Measurements from ENCODE around the gene RPL37A.
"Not testable (repeated sequence)": the region's sequence is repeated elsewhere in the genome, so short reads cannot be mapped to it uniquely, and the experiment has no call there.

Gene RPL37A

GRCh38 chr2:216503697-216504375, 5.2 kb downstream of the RPL37A start:
- TF ChIP-seq POLR2AphosphoS5 (IDR thresholded peaks at IDR 0.05; ENCODE audit: low read depth, low read length) (no peak), POLR2A (IDR thresholded peaks at IDR 0.05; ENCODE audit: low read depth, low read length) (no peak), TAF1 (IDR thresholded peaks at IDR 0.05; ENCODE audit: borderline replicate concordance, low read depth, low read length) (no peak)
- FAIRE-seq (no peak), DNase-seq (ENCODE audit: insufficient read length) (no peak)

DNA sequence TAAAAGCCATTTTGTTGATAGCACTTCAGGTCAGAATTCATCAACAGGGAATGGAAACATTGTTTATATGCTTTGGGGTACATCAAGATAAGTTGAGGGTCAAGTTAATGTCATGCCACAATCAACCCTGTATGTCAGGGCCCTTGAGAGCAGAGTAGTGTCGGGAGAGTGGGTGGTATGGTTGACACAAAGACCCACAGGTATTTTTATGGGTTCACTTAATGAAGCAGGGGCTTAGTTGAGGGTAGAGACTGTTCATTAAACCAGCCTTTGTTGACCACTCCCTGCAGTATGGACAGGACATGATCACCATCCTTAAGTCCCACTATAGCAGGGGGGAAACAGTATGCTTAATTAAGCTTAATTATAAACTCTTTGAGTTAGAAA, 5.7 kb downstream of the RPL37A start:
- FAIRE-seq (no peak), DNase-seq (ENCODE audit: insufficient read length) (no peak)
- 0 out of 2 replicates have a peak, but pooled peaks have one; percentile 33 for TF ChIP-seq POLR2A (IDR thresholded peaks at IDR 0.05; ENCODE audit: low read depth, low read length)
- TF ChIP-seq POLR2AphosphoS5 (IDR thresholded peaks at IDR 0.05; ENCODE audit: low read depth, low read length): peak; percentile 79; the same call in 1 of the 2 replicates
- TF ChIP-seq TAF1 (IDR thresholded peaks at IDR 0.05; ENCODE audit: borderline replicate concordance, low read depth, low read length): no peak

DNA sequence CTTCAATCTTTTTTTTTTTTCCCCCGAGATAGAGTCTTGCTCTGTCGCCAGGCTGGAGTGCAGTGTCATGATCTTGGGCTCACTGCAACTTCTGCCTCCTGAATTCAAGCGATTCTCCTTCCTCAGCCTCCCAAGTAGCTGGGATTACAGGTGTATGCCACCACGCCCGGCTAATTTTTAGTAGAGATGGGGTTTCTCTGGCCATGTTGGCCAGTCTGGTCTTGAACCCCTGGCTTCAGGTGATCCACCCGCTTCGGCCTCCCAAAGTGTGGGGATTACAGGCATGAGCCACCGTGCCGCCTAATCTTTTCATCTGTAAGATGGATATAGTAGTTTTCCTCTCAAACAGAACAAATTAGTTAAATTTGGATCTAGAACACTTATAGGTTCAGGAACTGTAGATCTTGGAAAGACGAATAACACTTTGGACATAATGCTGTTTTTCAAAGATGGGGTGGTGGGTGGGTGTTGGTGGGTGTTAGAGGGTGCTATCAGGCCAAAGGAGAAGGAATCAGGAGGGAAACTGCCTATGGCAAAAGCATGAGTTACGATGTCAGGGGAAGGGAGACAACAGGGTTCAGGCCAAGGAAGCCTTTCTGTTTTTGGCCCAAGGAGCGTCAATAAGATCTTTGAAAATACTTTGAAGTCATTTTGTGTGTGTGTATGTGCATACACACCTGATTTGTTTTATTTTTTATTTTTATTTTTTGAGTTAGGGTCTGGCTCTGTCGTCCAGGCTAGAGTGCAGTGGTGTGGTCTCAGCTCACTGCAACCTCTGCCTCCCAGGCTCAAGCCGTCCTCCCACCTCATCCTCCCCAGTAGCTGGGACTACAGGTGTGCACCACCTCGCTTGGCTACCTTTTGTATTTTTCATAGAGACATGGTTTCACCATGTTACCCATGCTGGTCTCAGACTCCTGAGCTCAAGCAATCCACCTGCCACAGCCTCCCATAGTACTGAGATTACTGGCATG, 6.8 kb downstream of the RPL37A start:
- FAIRE-seq (no peak), DNase-seq (ENCODE audit: insufficient read length) (no peak)

DNA sequence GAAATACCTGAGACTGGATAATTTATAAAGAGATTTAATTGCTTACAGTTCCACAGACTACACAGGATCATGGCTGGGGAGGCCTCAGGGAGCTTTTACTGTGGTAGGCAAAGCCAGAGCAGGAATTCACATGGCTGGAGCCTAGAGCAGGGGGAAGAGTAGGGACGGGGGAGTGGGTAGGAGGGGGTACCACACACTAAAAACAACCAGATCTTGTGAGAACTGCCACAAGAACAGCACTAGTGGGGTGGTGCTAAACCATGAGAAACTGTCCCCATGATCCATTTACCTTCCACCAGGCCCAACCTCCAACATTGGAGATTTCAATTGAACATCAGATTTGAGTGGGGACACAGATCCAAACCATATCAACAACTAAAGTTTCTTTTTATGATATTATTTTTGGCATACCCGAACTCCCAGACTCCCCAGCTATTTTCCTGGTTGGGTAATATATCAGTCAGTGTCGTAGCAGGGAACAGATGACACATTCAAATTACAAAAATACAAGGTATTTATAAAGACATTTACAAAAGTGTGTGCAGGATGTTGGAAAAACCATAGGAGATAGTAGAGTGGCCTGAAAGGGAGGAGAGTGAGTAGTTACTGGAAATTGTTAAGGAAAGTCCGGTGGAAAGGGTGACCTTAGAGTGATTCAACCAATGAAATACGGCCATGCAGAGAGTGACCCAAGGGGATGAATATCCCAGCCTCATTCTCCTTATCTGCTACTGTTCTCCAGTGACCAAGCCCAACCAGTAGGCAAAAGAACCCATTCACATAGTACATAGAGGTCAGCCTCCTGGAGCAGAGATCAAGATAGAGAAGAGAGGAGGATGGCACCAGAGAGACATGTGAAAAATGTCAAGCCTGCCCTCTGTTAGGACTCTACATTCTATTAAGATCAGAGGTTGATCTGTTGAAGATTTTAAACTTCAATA, 8.8 kb downstream of the RPL37A start:
- TF ChIP-seq POLR2A (IDR thresholded peaks at IDR 0.05; ENCODE audit: low read depth, low read length): no peak; the same call in 1 of the 2 replicates
- DNase-seq (ENCODE audit: insufficient read length) (no peak), FAIRE-seq (no peak)

More for the DNA sequence above, 6.8 kb downstream of the RPL37A start:
- TF ChIP-seq TAF1 (IDR thresholded peaks at IDR 0.05; ENCODE audit: borderline replicate concordance, low read depth, low read length) (no peak), POLR2A (IDR thresholded peaks at IDR 0.05; ENCODE audit: low read depth, low read length) (peak; percentile 71), POLR2AphosphoS5 (IDR thresholded peaks at IDR 0.05; ENCODE audit: low read depth, low read length) (peak; percentile 89)

DNA sequence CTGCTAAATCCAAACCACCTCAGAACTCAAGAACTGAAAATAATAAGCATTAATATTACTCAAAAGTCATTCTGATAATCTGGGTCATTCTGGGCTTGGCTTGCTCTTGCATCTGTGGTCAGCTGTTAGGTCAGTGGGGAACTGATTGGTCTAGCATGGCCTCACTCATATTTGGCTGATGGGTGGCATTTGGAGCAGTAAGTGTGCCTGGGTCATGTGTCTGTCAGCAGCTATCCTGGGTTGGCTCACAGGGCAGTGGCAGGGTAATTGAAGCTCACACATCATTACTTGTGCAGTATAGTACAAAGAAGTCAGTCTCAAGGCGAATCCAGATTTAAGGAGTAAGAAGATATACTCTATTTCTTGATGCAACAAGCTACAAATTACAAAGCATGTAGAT, 9.6 kb downstream of the RPL37A start:
- FAIRE-seq (no peak), DNase-seq (ENCODE audit: insufficient read length) (no peak)
- TF ChIP-seq POLR2AphosphoS5 (IDR thresholded peaks at IDR 0.05; ENCODE audit: low read depth, low read length): no peak
- no peak for TF ChIP-seq POLR2A (IDR thresholded peaks at IDR 0.05; ENCODE audit: low read depth, low read length)
- no peak for TF ChIP-seq TAF1 (IDR thresholded peaks at IDR 0.05; ENCODE audit: borderline replicate concordance, low read depth, low read length)

DNA sequence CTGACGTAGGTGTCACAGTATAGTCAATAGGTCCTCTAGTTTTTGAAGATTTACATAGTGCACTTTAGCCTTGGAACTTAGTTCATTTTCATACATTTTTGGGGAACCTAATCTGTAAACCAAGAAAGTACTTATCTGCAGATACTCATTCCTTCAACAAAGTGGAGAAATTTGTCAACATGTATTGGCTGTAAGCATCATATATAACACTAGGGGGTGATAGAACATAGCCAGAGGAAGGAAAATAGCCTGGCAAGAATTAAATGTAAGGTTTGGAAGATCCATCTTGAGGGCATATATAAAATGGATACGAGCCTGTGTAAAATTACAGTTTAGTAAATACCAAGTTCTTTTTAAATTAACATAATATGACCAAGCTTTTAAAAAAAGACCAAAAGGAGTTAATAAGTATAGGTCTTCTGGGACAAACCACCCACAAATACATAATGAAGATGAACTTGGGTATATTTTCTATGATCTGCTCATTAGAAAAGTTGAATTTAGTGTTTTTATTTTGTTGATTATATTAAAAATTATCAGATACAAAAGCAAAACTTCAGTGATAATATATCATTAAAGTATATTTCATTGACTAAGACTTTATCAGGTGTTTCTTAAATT, 18.2 kb downstream of the RPL37A start:
- FAIRE-seq (peak; percentile 33), DNase-seq (ENCODE audit: insufficient read length) (no peak)
- no peak for TF ChIP-seq POLR2AphosphoS5 (IDR thresholded peaks at IDR 0.05; ENCODE audit: low read depth, low read length)
- TF ChIP-seq POLR2A (IDR thresholded peaks at IDR 0.05; ENCODE audit: low read depth, low read length): no peak
- no peak for TF ChIP-seq TAF1 (IDR thresholded peaks at IDR 0.05; ENCODE audit: borderline replicate concordance, low read depth, low read length)

- TF ChIP-seq TAF1 (IDR thresholded peaks at IDR 0.05; ENCODE audit: borderline replicate concordance, low read depth, low read length) (no peak), POLR2AphosphoS5 (IDR thresholded peaks at IDR 0.05; ENCODE audit: low read depth, low read length) (no peak), POLR2A (IDR thresholded peaks at IDR 0.05; ENCODE audit: low read depth, low read length) (no peak)
- no peak for FAIRE-seq
- no peak for DNase-seq (ENCODE audit: insufficient read length)
These were observed 19.0 kb downstream of the RPL37A start for GRCh38 chr2:216517447-216518225.

DNA sequence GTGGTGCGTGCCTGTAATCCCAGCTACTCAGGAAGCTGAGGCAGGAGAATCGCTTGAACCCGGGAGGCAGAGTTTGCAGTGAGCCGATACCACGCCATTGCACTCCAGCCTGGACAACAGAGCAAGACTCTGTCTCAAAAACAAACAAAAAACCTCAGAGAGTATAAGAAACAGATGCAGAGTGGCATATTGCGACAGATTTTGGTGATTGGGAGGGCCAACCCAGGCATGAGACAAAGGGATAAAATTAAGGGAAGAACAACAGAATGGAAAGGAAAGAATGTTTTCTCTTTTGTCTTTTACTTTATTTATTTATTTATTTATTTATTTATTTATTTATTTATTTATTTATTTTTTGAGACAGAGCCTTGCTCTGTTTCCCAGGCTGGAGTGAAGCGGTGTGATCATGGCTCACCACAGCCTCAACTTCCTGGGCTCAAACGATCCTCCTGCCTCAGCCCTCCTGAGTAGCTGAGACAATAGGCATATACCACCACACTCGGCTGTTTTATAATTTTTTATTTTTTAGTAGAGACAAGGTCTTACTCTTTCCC, 20.0 kb downstream of the RPL37A start:
- not testable (repeated sequence) for FAIRE-seq

GRCh38 chr2:216519154-216519762, 20.6 kb downstream of the RPL37A start:
- FAIRE-seq: peak; percentile 5
- TF ChIP-seq POLR2A (IDR thresholded peaks at IDR 0.05; ENCODE audit: low read depth, low read length) (no peak), POLR2AphosphoS5 (IDR thresholded peaks at IDR 0.05; ENCODE audit: low read depth, low read length) (no peak), TAF1 (IDR thresholded peaks at IDR 0.05; ENCODE audit: borderline replicate concordance, low read depth, low read length) (no peak)
- no peak for DNase-seq (ENCODE audit: insufficient read length)

More for the DNA sequence above, 20.0 kb downstream of the RPL37A start:
- not testable (repeated sequence) for DNase-seq (ENCODE audit: insufficient read length)
